HEK293 (cell line): ENCODE results near the gene ORMDL2.

Experiments
- ZNF121 ChIP-seq: fragments of 450-650 bp; formaldehyde crosslinking; IDR thresholded peaks from 2 replicates; pipeline ENCODE4 v1.5.1; 2016; ENCODE audit warnings: missing biosample characterization, missing genetic modification characterization
- ZNF416 ChIP-seq: fragments of 450-650 bp; formaldehyde crosslinking; IDR thresholded peaks from 2 replicates; pipeline ENCODE4 v1.5.1; 2016; ENCODE audit warnings: missing biosample characterization, missing genetic modification characterization
- ZNF514 ChIP-seq: fragments of 450-650 bp; formaldehyde crosslinking; IDR thresholded peaks from 2 replicates; pipeline ENCODE4 v1.5.1; 2016; ENCODE audit warnings: missing biosample characterization, missing genetic modification characterization
- ZNF529 ChIP-seq: fragments of 450-650 bp; formaldehyde crosslinking; IDR thresholded peaks from 2 replicates; pipeline ENCODE4 v1.5.1; 2017; ENCODE audit warnings: missing genetic modification characterization, missing biosample characterization; ENCODE audit not compliant: insufficient replicate concordance

- TF ChIP-seq ZNF416 (tag by site-specific recombination) (no peak), ZNF529 (tag by site-specific recombination) (no peak), ZNF514 (tag by site-specific recombination) (no peak), ZNF121 (tag by site-specific recombination) (no peak)
These were observed 20.8 kb upstream of the ORMDL2 start for GRCh38 chr12:55797068-55797467.
